B cell (primary cell): ENCODE measurements around the gene SCN4B. TPM values are rescaled to one million over a fixed set of nuclear protein-coding genes. Genes with fewer than 3 reads are reported as not detected.

Experiments
- ATAC-seq: fragments of 200-7000 bp; cut with Tn5 transposase; one replicate; pipeline ENCODE4 v1.10.0; 2021; ENCODE audit warnings: low read depth, mild to moderate bottlenecking, moderate number of reproducible peaks, moderate library complexity
- CTCF ChIA-PET: fragments of 350-600 bp; sonication (Branson Sonifier 250); formaldehyde crosslinking; loops from one replicate; lab custom pipeline; 2021; ENCODE audit warnings: antibody characterized with exemption, inconsistent platforms; lab: Charles Lee
- POLR2A ChIA-PET: fragments of 350-600 bp; sonication (Branson Sonifier 250); formaldehyde crosslinking; loops from one replicate; lab custom pipeline; 2021; ENCODE audit warnings: antibody characterized with exemption; lab: Charles Lee
- DNase-seq: peaks from one replicate; pipeline ENCODE4 v3.0.0; 2013
- H2AFZ ChIP-seq: 2 replicates; pipeline ENCODE4 v1.6.1; 2012; ENCODE audit warnings: mild to moderate bottlenecking, low read depth, low read length; ENCODE audit not compliant: insufficient read depth, poor library complexity, severe bottlenecking
- H3K27ac ChIP-seq, 2 donors: 1 replicate in 1 of 2; 2 replicates in 1 of 2; pipeline ENCODE4 v1.5.1; 2012 to 2013; ENCODE audit warnings: low read length in 2 of 2, mild to moderate bottlenecking in 2 of 2, moderate library complexity in 1 of 2
- H3K27me3 ChIP-seq, 4 experiments: fragments of 200-600 bp in 1 of 4; sonication (generic) in 1 of 4; replicated peaks in 1 of 4; 1 replicate in 2 of 4; 2 replicates in 2 of 4; pipeline versions ENCODE4 v1.6.1 to v1.7.0; 2013 to 2016; ENCODE audit warnings: low read length in 3 of 4, mild to moderate bottlenecking in 2 of 4, mixed read lengths in 1 of 4, moderate library complexity in 1 of 4; ENCODE audit not compliant: insufficient read depth in 4 of 4, control insufficient read depth in 3 of 4; ENCODE audit errors: control extremely low read depth in 1 of 4
- H3K36me3 ChIP-seq, 2 experiments: replicated peaks in 1 of 2; 1 replicate in 1 of 2; 2 replicates in 1 of 2; pipeline versions ENCODE4 v1.6.1 to v1.7.1; 2013; ENCODE audit warnings: low read length in 1 of 2; ENCODE audit not compliant: insufficient read depth in 2 of 2, control insufficient read depth in 1 of 2; ENCODE audit errors: control extremely low read depth in 1 of 2, extremely low read depth in 1 of 2
- H3K4me1 ChIP-seq, 2 donors: fragments of 200-600 bp in 1 of 2; sonication (generic) in 1 of 2; 1 replicate in 1 of 2; 2 replicates in 1 of 2; pipeline versions ENCODE4 v1.5.1 to v1.6.1; 2013 to 2017; ENCODE audit warnings: low read length in 2 of 2; ENCODE audit not compliant: control insufficient read depth in 2 of 2, insufficient read depth in 2 of 2
- H3K4me2 ChIP-seq: replicated peaks from 2 replicates; pipeline ENCODE3; 2012; ENCODE audit warnings: mild to moderate bottlenecking, low read depth, low read length; ENCODE audit not compliant: poor library complexity, severe bottlenecking
- H3K4me3 ChIP-seq, 5 experiments: fragments of 200-600 bp in 1 of 5; sonication (generic) in 1 of 5; 1 replicate in 3 of 5; 2 replicates in 2 of 5; pipeline versions ENCODE4 v1.5.1 to v1.7.0; 2011 to 2016; ENCODE audit warnings: low read length in 4 of 5, mild to moderate bottlenecking in 4 of 5, low read depth in 2 of 5, control low read depth in 1 of 5, moderate library complexity in 1 of 5; ENCODE audit not compliant: insufficient read depth in 1 of 5; ENCODE audit errors: control extremely low read depth in 1 of 5, extremely low read depth in 1 of 5
- H3K79me2 ChIP-seq: fragments of 200-600 bp; sonication (generic); one replicate; pipeline ENCODE4 v1.6.0; 2016; ENCODE audit warnings: low read length; ENCODE audit not compliant: control insufficient read depth, insufficient read depth
- H3K9ac ChIP-seq: fragments of 200-600 bp; sonication (generic); 2 replicates; pipeline ENCODE4 v1.6.1; 2017; ENCODE audit warnings: mild to moderate bottlenecking, low read length, moderate library complexity
- H3K9me3 ChIP-seq, 3 donors: one replicate each; pipeline versions ENCODE4 v1.6.1 to v1.7.1; 2013; ENCODE audit warnings: low read length in 2 of 3; ENCODE audit not compliant: control insufficient read depth in 2 of 3, insufficient read depth in 1 of 3; ENCODE audit errors: control extremely low read depth in 1 of 3
- H4K20me1 ChIP-seq: 2 replicates; pipeline ENCODE4 v1.6.0; 2012; ENCODE audit warnings: mild to moderate bottlenecking, low read length; ENCODE audit not compliant: insufficient read depth, control insufficient read depth, poor library complexity, severe bottlenecking
- H3K27ac Mint-ChIP-seq: one replicate; pipeline ENCODE4 v1.8.0; 2021; ENCODE audit warnings: mixed read lengths
- H3K27me3 Mint-ChIP-seq: one replicate; pipeline ENCODE4 v1.8.0; 2021; ENCODE audit warnings: mixed read lengths
- H3K4me1 Mint-ChIP-seq: one replicate; pipeline ENCODE4 v1.8.0; 2021; ENCODE audit warnings: mixed read lengths
- H3K4me3 Mint-ChIP-seq: one replicate; pipeline ENCODE4 v1.8.0; 2021; ENCODE audit warnings: mixed read lengths
- H3K9me3 Mint-ChIP-seq: one replicate; pipeline ENCODE4 v1.8.0; 2022; ENCODE audit warnings: mixed read lengths; ENCODE audit not compliant: insufficient read depth
- EZH2 ChIP-seq: IDR thresholded peaks from 2 replicates; pipeline ENCODE4 v1.6.1; 2012; ENCODE audit warnings: borderline replicate concordance, low read depth, mild to moderate bottlenecking, moderate library complexity, low read length; ENCODE audit not compliant: insufficient read depth, poor library complexity, severe bottlenecking
- WGBS: methylation state at CpG from one replicate; pipeline ENCODE4 v1.1.5; 2013; ENCODE audit warnings: missing lambda C conversion rate; ENCODE audit not compliant: insufficient coverage; 5-methylcytosine and 5-hydroxymethylcytosine counted together
- intact Hi-C: fragments of 100-400 bp; cut with micrococcal nuclease; formaldehyde crosslinking; loops from one replicate; pipeline ENCODE4 v1.10.0; 2022
- polyA plus RNA-seq: library from polyadenylated mRNA; depleted of rRNA; stranded (reverse); fragments of >200 nt; gene quantifications from 2 replicates; pipeline ENCODE4 v1.2.3, GENCODE V29; 2012
- total RNA-seq, 2 donors: library from RNA; stranded (reverse); fragments of 120-200 nt in 1 of 2; gene quantifications; 1 replicate in 1 of 2; 2 replicates in 1 of 2; pipeline versions ENCODE4 v1.2.3 to v1.2.4, GENCODE V29; 2013 to 2022
- TF ChIP-seq, protein P1 (sequence below): fragments of 200-600 bp; IDR thresholded peaks from one replicate; pipeline ENCODE4 v1.8.0; 2022; ENCODE audit warnings: antibody characterized with exemption, mild to moderate bottlenecking

Gene SCN4B
- total and polyA plus RNA-seq, 2 donors (not counting 1 experiment from before 2014, with no cell fraction given), result not detected

- ATAC-seq, result no peak
- no peak for DNase-seq
- Histone ChIP-seq H3K4me2 (no peak overlapping the region), H2AFZ (no peak overlapping the region), H3K9me3 (no peaks in the 10 kb centered on the region), H3K36me3 (no peaks in the 10 kb centered on the region), H3K4me3 (no peak overlapping the region), H3K27me3 (peaks cover 0 to 10% (median 1%) of the 10 kb centered on the region in 4 experiments), H3K4me1 (peaks cover 0 to 5% of the 10 kb centered on the region in 2 donors), H3K9ac (no peak overlapping the region), H3K27ac (no peak overlapping the region), H3K79me2 (no peaks in the 10 kb centered on the region), H4K20me1 (no peaks in the 10 kb centered on the region)
- Mint-ChIP-seq H3K9me3 (no peaks in the 10 kb centered on the region), H3K27me3 (peaks cover 39% of the 10 kb centered on the region), H3K4me3 (no peak overlapping the region), H3K27ac (no peak overlapping the region), H3K4me1 (peaks cover 3% of the 10 kb centered on the region)
- ChIA-PET POLR2A (no interaction called here), CTCF (interaction anchor here (0.8 to 8.8 kb wide), 12 partner anchors 10 to 745 kb away, joined by 3 to 96 read pairs (median 7); no protein-coding TSS in a partner anchor)
- TF ChIP-seq, protein P1, sequence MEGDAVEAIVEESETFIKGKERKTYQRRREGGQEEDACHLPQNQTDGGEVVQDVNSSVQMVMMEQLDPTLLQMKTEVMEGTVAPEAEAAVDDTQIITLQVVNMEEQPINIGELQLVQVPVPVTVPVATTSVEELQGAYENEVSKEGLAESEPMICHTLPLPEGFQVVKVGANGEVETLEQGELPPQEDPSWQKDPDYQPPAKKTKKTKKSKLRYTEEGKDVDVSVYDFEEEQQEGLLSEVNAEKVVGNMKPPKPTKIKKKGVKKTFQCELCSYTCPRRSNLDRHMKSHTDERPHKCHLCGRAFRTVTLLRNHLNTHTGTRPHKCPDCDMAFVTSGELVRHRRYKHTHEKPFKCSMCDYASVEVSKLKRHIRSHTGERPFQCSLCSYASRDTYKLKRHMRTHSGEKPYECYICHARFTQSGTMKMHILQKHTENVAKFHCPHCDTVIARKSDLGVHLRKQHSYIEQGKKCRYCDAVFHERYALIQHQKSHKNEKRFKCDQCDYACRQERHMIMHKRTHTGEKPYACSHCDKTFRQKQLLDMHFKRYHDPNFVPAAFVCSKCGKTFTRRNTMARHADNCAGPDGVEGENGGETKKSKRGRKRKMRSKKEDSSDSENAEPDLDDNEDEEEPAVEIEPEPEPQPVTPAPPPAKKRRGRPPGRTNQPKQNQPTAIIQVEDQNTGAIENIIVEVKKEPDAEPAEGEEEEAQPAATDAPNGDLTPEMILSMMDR, result no peak
- no peak for TF ChIP-seq EZH2
- intact Hi-C loops, result no loop called here
- 89% methylated on average over 9 of the region's 9 CpGs for WGBS
These were observed 17.6 kb upstream of the SCN4B start for GRCh38 chr11:118170231-118170630.

DNA sequence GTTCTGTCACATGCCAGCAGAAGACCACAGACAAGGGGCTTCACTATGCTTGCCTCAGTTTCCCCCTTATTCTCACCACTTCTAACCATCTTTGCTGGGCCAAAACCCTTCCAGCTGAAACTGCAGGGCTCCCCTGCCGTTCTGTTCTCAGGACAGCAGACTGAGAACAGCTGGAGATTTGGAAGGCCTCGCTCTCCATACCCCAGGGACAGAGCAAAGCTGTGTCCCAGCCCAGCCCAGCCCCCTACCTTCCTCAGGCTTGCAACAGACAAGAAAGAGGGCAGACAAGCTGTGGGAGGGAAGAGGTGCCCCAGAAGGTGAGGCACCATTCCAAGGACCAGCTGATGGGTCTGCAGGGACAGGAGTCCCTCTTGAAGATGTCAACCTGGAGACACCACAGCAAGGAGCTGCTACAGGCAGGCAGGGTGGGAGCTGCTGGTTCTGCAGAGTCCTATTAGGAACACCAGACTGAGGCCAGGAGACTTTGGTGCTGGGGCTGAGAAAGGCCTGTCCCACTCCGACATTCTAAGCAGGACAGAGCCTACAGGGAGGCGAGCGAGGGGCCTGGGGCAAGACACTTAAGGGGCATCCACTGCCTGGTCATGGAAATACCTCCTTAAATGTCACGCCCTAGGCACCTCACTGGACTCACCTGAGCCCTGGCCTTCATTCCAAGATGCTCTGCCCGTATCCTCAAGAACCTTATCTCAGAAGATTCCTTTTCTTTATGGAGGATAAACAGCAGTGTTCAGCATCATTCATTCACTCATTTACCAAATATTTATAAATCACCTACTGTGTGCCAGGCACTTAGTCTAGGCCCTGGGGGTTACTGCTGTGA is 16.9 kb upstream of the SCN4B start:
- peaks cover 0 to 10% (median 1%) of the 10 kb centered on the region in 4 experiments for H3K27me3 ChIP-seq
- no peak for ATAC-seq
- no peak overlapping the region for H3K4me3 ChIP-seq
- H3K27ac ChIP-seq, result no peak overlapping the region
- Mint-ChIP-seq H3K27me3 (peaks cover 37% of the 10 kb centered on the region), H3K4me3 (no peak overlapping the region), H3K9me3 (no peaks in the 10 kb centered on the region), H3K27ac (no peak overlapping the region), H3K4me1 (peaks cover 3% of the 10 kb centered on the region)
- no peak overlapping the region for H3K4me2 ChIP-seq
- ChIA-PET CTCF (interaction anchor here (0.5 to 8.8 kb wide), 11 partner anchors 11 to 826 kb away, joined by 3 to 96 read pairs (median 4); no protein-coding TSS in a partner anchor), POLR2A (no interaction called here)
- H3K36me3 ChIP-seq, result no peaks in the 10 kb centered on the region
- H3K4me1 ChIP-seq, result peaks cover 0 to 5% of the 10 kb centered on the region in 2 donors
- H4K20me1 ChIP-seq, result no peaks in the 10 kb centered on the region
- no peaks in the 10 kb centered on the region for H3K9me3 ChIP-seq
- no peak for DNase-seq
- intact Hi-C loops, result no loop called here
- no peak overlapping the region for H3K9ac ChIP-seq
- H3K79me2 ChIP-seq, result no peaks in the 10 kb centered on the region
- no peak for TF ChIP-seq EZH2
- TF ChIP-seq, protein P1, result no peak
- no peak overlapping the region for H2AFZ ChIP-seq
- WGBS, result 79% methylated on average over 6 of the region's 7 CpGs
